HL-60 (cell line): Measurements from ENCODE around the gene VSX2.
A peak's percentile ranks its signal among the peaks of the same experiment; 100 is the strongest.

Experiments used
- DNase-seq, 2 experiments: peaks; one replicate each; pipeline ENCODE4 v3.0.0-alpha.2; 2010 to 2020; ENCODE audit warnings: low read depth in 1 of 2, low spot score in 1 of 2
- H3K27ac ChIP-seq: fragments of 250-450 bp; sonication (Bioruptor Pico); replicated peaks from 2 replicates; pipeline ENCODE4 v1.5.1; 2020; ENCODE audit warnings: mild to moderate bottlenecking, moderate library complexity
- H3K27me3 ChIP-seq: fragments of 250-450 bp; sonication (Bioruptor Pico); 2 replicates; pipeline ENCODE4 v1.5.1; 2021; ENCODE audit warnings: mild to moderate bottlenecking, moderate library complexity; ENCODE audit not compliant: insufficient read depth, poor library complexity, severe bottlenecking
- H3K4me3 ChIP-seq: replicated peaks from 2 replicates; pipeline ENCODE4 v1.5.1; 2011; ENCODE audit warnings: mild to moderate bottlenecking, control low read depth, low read length; ENCODE audit not compliant: insufficient read depth
- CTCF ChIP-seq: IDR thresholded peaks from one replicate; pipeline ENCODE4 v1.5.1; 2011; ENCODE audit warnings: low read length, control low read depth, inconsistent platforms; ENCODE audit not compliant: insufficient read depth
- GABPA ChIP-seq: IDR thresholded peaks from 2 replicates; pipeline ENCODE4 v1.6.1; 2012; ENCODE audit warnings: low read depth
- POLR2AphosphoS5 ChIP-seq: IDR thresholded peaks from 2 replicates; pipeline ENCODE4 v1.6.1; 2012; ENCODE audit warnings: low read depth
- REST ChIP-seq: IDR thresholded peaks from 2 replicates; pipeline ENCODE4 v1.6.1; 2012; ENCODE audit warnings: low read depth; ENCODE audit not compliant: insufficient replicate concordance
- SPI1 ChIP-seq: IDR thresholded peaks from 2 replicates; pipeline ENCODE4 v1.6.1; 2012; ENCODE audit warnings: low read depth, mild to moderate bottlenecking, borderline replicate concordance

The VSX2 gene

GRCh38 chr14:74308695-74309094 is 69.4 kb downstream of the VSX2 start:
- H3K27ac ChIP-seq: no peak overlapping the region
- DNase-seq: no peak
- H3K4me3 ChIP-seq: no peak overlapping the region
- H3K27me3 ChIP-seq: no peaks in the 10 kb centered on the region
- no peak for TF ChIP-seq CTCF
- no peak for TF ChIP-seq POLR2AphosphoS5
- TF ChIP-seq REST: no peak
- no peak for TF ChIP-seq GABPA
- TF ChIP-seq SPI1: no peak

- no peaks in the 10 kb centered on the region for H3K27me3 ChIP-seq
- no peak for TF ChIP-seq GABPA
- TF ChIP-seq SPI1: peak; percentile 30; the same call in 1 of the 2 replicates
- no peak overlapping the region for H3K4me3 ChIP-seq
- no peak overlapping the region for H3K27ac ChIP-seq
- no peak for DNase-seq
Observed at GRCh38 chr14:74309125-74310022, 70.1 kb downstream of the VSX2 start.

- H3K27ac ChIP-seq: no peak overlapping the region
- no peak overlapping the region for H3K4me3 ChIP-seq
- no peaks in the 10 kb centered on the region for H3K27me3 ChIP-seq
- TF ChIP-seq REST (no peak), SPI1 (no peak), CTCF (no peak), GABPA (no peak), POLR2AphosphoS5 (no peak)
- DNase-seq: no peak
Observed at GRCh38 chr14:74312161-74312560, 72.9 kb downstream of the VSX2 start.
